SKM-1 (cell line): Measurements from ENCODE around the gene ATP11A.

Experiments
- DNase-seq: peaks from one replicate; lab custom pipeline; 2025; ENCODE audit not compliant: unreplicated experiment; lab: John Stamatoyannopoulos, UW

The ATP11A gene

GRCh38 chr13:112689303-112690245 is at the start of gene ATP11A:
ATP11A (plus strand) TSS chr13:112690038; CDS start chr13:112690417, 379 bp downstream.
- DNase-seq: peak; percentile 52

GRCh38 chr13:112641456-112642089 is 48.3 kb upstream of the ATP11A start:
- DNase-seq: no peak

DNA sequence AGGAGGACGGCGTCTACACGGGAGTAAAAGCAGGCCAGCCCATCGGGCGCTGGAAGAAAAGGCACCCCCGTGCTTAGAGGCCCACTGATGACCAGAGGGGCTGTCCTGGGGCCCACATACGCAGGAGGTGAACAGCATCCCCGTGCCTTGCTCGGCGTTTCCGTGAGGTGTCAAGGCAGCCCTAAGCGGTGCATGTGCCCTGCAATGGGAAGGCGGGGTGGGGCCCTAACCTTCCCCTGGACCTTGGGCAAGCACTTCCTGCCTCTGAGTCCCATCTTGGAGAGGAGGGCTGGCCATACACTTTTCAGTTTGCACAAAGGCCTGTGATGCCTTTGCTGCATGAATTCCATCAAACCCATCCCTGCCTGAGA is 47.8 kb upstream of the ATP11A start:
- DNase-seq: no peak

DNA sequence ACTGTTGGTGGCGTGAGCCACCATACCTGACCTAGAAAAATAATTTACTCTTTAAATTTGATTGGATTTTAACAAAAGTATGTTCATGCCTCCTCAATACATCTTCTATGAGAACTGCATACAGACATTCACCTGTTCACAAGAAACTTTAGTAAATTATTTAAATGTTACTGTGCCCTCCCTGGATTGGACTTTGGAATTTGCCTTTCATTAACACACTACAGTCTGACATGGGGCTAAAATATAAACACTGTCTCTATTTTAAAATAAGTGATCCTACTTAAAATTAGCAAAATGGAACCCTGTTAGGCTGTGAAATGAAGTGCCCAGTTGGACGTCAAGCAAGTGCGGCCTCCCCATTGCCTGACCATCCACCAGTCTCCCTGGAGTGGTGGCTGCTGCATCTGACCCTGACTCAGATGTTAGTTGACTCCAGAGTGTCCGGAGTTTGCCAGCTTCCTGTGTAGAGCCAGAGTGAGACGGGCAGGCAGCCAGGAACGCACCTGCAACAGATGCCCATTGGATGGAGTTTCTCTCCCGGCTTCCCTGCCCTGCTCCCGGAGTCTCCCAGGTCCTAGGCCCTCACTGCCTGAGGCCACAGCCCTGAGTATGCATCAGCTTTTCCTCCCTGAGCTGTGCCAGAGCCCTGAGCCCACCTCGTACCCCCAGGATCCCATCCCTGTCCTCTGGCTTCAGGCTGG is 45.9 kb upstream of the ATP11A start:
- DNase-seq: no peak

GRCh38 chr13:112645327-112645914 is 44.4 kb upstream of the ATP11A start:
- no peak for DNase-seq

- DNase-seq: no peak
Observed at GRCh38 chr13:112647256-112647655, 42.6 kb upstream of the ATP11A start.

- DNase-seq: no peak
Observed at GRCh38 chr13:112648101-112648500, 41.7 kb upstream of the ATP11A start.

GRCh38 chr13:112648966-112649690 is 40.7 kb upstream of the ATP11A start:
- DNase-seq: no peak

- DNase-seq: no peak
Observed at GRCh38 chr13:112651311-112651710, 38.5 kb upstream of the ATP11A start.

GRCh38 chr13:112651750-112652511 is 37.9 kb upstream of the ATP11A start:
- DNase-seq: no peak

GRCh38 chr13:112652512-112653070 is 37.2 kb upstream of the ATP11A start:
- DNase-seq: no peak

DNA sequence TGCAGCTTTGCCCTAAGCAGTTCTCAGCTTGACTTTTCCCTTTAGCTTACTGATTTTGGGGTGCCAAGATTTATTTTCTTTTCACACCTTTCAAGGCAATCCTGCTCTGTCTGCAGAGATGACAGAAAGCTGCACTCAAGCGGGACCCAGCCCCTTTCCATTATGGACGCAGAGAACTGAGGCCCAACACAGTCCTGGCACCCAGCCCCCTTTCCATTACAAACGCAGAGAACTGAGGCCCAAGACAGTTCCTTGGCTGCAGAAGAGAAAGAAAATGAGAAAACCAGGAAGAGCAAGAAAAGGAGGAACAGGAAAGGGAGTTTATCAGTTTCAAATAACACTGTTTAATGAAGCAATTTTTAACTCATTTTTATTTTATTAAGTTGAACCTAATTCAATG is 36.8 kb upstream of the ATP11A start:
- no peak for DNase-seq

DNA sequence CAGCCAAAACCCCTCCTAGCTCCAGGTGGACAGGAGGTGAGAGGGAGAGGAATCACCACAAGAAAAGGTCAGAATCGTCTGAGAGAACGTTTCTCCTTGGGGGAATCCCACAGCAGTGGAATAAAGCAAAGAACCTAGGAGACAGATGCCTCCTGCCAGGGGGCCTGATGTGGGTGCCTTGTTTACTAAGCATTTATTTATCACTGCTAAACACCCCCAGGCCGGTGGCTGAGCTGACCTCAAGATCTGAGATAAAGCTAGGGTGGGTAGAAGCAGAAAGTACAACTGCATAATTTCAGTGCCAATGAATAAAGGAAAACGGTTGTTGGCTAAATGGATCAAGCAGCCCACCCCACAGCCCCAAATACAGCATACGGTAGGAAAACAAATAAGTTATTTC is 33.9 kb upstream of the ATP11A start:
- no peak for DNase-seq

DNA sequence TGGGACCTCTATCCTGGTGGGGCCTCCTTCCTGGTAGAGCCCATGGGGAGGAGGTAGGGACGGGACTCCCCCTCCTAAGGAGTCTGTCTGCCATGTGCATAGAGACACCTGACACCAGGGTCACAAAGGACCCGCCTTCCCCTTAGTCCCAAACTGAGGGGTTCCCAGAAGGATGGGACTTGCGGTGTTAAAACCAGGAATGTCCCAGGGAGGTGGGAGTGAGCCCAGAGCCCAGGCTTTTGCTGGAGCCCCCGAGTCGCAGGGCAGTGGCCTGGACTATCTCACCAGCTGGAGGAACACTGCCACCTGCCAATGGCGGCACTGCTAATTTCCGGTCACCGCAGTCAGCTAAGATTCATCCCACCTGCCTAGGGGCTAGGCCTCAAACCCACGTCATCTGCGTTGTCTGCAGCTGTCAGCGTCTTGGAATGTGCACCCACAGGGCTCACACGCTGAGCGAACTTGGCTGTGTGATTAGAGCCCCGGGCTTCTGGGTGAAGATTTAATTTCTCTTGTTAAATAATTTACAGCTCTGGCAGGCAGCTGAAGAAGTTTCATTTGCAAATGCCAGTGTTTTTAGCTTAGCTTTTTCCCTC is 31.9 kb upstream of the ATP11A start:
- no peak for DNase-seq

- no peak for DNase-seq
Observed at GRCh38 chr13:112658808-112659207, 31.0 kb upstream of the ATP11A start.

- no peak for DNase-seq
Observed at GRCh38 chr13:112661291-112661690, 28.5 kb upstream of the ATP11A start.

DNA sequence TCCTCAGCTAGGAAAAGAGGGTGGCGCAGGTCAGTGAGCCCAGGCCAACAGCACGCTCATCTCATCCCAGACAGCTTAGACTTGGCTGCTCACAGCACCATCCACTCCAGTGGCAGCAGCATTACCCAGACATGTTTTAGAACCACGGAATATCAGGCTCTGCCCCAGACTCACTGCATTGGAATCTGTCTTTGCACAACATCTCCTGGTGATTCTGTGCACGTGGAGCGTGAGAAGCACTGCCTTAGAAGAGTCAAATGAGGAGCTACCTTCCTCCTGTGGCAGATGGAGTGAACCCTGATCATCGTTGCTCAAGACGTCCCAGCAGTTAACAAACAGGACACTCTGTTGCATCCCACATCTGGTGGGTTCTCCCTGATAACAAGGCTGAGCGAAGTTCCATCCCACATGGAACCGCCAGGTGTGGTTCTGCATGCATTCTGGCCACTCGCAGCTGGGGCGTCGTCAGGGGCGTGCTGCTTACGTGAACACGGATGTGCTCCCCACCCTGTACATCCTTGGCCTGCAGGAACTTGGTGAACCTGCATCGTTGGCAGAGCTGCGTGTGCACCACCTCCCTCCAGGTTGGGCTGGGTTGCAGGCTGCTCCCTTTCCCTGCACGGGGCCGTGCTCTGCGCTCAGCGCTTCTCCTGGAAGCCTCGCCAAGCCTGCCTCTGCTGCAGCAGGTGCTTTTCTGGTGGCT is 25.2 kb upstream of the ATP11A start:
- no peak for DNase-seq

DNA sequence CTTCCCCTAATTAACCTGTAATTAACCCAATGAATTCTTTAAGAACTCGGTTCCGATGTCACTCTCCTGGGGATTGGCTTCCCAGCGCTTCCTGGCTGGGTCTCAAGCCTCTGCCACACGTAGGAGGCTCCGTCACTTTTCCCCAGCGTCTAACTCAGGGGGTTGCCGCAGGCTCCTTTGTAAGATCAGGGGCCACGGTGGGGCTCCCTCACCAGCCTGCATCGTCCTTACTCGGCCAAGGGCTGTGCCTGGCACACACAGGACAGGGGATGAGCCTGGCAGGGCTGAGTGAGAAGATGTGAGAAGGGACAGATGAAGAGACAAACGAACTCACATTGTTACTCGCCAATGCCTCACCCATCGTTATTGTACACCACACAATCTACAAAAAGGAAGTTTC is 20.9 kb upstream of the ATP11A start:
- DNase-seq: no peak
